NCI-H2196 treated with DMSO at 0.1 percent for 48 hours (cell line): ENCODE data around the gene TSKU.
"Not testable (repeated sequence)": the region's sequence is repeated elsewhere in the genome, so short reads cannot be mapped to it uniquely, and the experiment has no call there.

Experiments used
- DNase-seq: peaks from one replicate; lab custom pipeline; 2025; ENCODE audit not compliant: unreplicated experiment; lab: John Stamatoyannopoulos, UW

TSKU gene

GRCh38 chr11:76822406-76822805 is 39.2 kb downstream of the TSKU start:
- DNase-seq, result no peak

GRCh38 chr11:76823481-76824028 is 40.4 kb downstream of the TSKU start:
- no peak for DNase-seq

- no peak for DNase-seq
Observed at GRCh38 chr11:76824083-76824939, 41.2 kb downstream of the TSKU start.

GRCh38 chr11:76824980-76825725 is 42.0 kb downstream of the TSKU start:
- DNase-seq, result no peak

- no peak for DNase-seq
Observed at GRCh38 chr11:76825726-76826396, 42.7 kb downstream of the TSKU start.

GRCh38 chr11:76826508-76826907 is 43.4 kb downstream of the TSKU start:
- not testable (repeated sequence) for DNase-seq

GRCh38 chr11:76827005-76827404 is 43.8 kb downstream of the TSKU start:
- not testable (repeated sequence) for DNase-seq

- no peak for DNase-seq
Observed at GRCh38 chr11:76830639-76831327, 47.6 kb downstream of the TSKU start.

GRCh38 chr11:76831686-76832310 is 48.6 kb downstream of the TSKU start:
- DNase-seq, result no peak

GRCh38 chr11:76832361-76832760 is 49.2 kb downstream of the TSKU start:
- no peak for DNase-seq

GRCh38 chr11:76834151-76834550 is 51.0 kb downstream of the TSKU start:
- DNase-seq, result no peak

GRCh38 chr11:76835036-76835435 is 51.9 kb downstream of the TSKU start:
- no peak for DNase-seq

GRCh38 chr11:76835928-76836612 is 52.9 kb downstream of the TSKU start:
- peak; percentile 90 for DNase-seq

GRCh38 chr11:76836613-76837291 is 53.6 kb downstream of the TSKU start:
- DNase-seq, result no peak

- DNase-seq, result no peak
Observed at GRCh38 chr11:76837696-76838677, 54.8 kb downstream of the TSKU start.

GRCh38 chr11:76838678-76839068 is 55.5 kb downstream of the TSKU start:
- no peak for DNase-seq

- DNase-seq, result no peak
Observed at GRCh38 chr11:76839311-76839710, 56.2 kb downstream of the TSKU start.

GRCh38 chr11:76841923-76842452 is 58.8 kb downstream of the TSKU start:
- DNase-seq, result no peak
